GM12873 (cell line): ENCODE results near the gene STOX2.

Source experiments
- CTCF ChIP-seq: IDR thresholded peaks from 2 replicates; pipeline ENCODE4 v1.5.1; 2012; ENCODE audit warnings: low read depth, mild to moderate bottlenecking, moderate library complexity, low read length, control low read depth; ENCODE audit not compliant: insufficient read depth; ENCODE audit errors: missing control alignments

STOX2 gene

GRCh38 chr4:183897193-183897592 lies 7.9 kb upstream of the STOX2 start:
- TF ChIP-seq CTCF = no peak

- TF ChIP-seq CTCF = no peak
Observed at GRCh38 chr4:183898456-183898855, 6.7 kb upstream of the STOX2 start.

GRCh38 chr4:183903021-183903760 lies 1.9 kb upstream of the STOX2 start:
- no peak for TF ChIP-seq CTCF

GRCh38 chr4:183905593-183906488 lies 734 bp downstream of the STOX2 start:
- no peak for TF ChIP-seq CTCF

- no peak for TF ChIP-seq CTCF
Observed at GRCh38 chr4:183906489-183906738, 1.3 kb downstream of the STOX2 start.

DNA sequence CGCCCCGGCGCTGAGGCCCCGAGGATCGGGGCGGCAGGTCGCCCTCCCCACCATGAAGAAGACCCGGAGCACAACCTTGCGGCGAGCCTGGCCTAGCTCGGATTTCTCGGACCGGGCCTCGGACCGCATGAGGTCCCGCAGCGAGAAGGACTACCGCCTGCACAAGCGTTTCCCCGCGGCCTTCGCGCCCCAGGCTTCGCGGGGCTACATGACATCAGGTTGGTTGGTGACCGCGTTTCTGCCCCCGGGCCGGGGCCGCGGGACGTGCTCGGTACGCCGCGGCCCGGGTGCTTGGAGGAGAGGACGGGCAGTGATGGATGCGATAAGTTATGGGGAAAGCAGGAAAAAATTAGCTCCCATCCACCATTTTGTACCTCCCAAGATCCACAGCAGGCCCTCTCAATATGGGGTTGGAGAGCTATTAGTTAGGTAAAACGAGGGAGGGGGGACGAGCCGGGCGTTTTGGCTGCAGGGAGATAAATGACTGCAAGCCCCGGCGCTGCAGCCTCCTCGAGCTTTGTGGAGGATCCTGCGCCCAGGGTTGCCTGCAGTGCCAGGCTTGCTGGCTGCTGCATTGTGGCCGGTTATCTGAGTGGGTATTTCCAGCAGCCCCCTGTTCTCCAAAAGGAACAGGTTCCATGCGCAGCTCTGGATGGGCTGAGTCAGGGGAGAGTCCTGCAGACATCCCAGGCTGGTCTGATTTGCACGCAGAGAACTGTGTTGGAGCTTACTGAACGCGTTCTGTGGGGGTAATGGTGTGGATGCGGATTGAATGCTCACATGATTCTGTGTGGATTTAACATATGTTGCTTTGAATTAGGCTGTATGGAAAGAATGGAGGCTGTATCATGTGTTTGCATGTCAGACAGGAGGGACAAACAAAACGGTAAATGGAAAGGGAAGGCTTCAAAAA lies 1.9 kb downstream of the STOX2 start:
- TF ChIP-seq CTCF = no peak
